Measurements from ENCODE around the gene OCLN.
"Not testable (repeated sequence)": the region's sequence is repeated elsewhere in the genome, so short reads cannot be mapped to it uniquely, and the experiment has no call there.

GRCh38 chr5:69538735-69539134, 46.1 kb downstream of the OCLN start:
- not testable (repeated sequence) for TF ChIP-seq REST (IDR thresholded peaks at IDR 0.05; ENCODE audit: unreplicated experiment); EZH2phosphoT487 (IDR thresholded peaks at IDR 0.05; ENCODE audit: unreplicated experiment); CREB1 (CRISPR knock-in tag; IDR thresholded peaks at IDR 0.05; ENCODE audit: low read depth); POLR2AphosphoS5 (IDR thresholded peaks at IDR 0.05; ENCODE audit: low read depth); CTCF (conservative IDR thresholded peaks at IDR 0.05; ENCODE audit: low read depth in 2 of 2); ZNF114 (CRISPR knock-in tag; IDR thresholded peaks at IDR 0.05)

All from GM23338 (cell line).